HG03039 (cell line): Measurements from ENCODE around the gene DPEP1.
"Not testable (repeated sequence)": the region's sequence is repeated elsewhere in the genome, so short reads cannot be mapped to it uniquely, and the experiment has no call there.

Experiments used
- ATAC-seq: cut with Tn5 transposase; IDR thresholded peaks from one replicate; pipeline ENCODE4 v1.9.1; 2021; ENCODE audit warnings: mild to moderate bottlenecking, moderate library complexity; ENCODE audit not compliant: unreplicated experiment

DPEP1 gene

DNA sequence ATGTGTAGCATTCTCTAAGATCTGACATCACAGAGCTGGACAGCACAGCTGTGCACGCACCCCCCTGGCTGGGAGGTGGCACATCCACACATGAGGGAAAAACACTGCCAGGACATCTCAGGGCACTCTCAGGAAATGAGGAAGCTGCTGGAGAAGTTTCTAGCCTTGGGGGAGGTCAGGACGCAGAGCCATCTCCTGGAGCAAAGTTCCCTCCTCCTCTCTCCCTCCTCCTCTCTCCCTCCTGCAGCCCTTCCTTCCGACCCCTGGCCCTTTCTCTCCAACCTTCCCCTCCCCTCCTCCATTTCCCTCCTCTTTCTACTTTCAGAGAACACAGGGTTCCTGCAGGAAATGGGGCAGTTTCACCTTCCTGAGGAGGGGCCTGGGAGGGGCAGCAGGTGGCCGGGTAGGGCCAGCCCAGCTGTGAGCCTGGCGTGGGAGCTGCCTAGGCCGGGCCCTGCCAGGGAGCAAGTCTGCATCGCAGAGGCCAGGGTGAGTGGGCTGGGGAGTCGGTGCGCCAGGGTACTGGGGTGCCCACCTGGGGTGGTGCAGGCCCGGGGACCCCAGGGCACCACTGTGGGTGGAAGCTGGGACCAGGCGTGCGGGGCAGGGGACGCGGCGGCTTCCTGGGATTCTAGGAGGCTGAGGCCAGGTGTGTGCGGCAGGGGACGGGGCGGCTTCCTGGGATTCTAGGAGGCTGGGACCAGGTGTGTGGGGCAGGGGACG lies at the start of gene DPEP1:
Gene DPEP1, plus strand, starts transcription at position 412 of the 723 bp plus-strand sequence. CDS start 16,769 bp downstream, outside the sequence.
- ATAC-seq = no peak

DNA sequence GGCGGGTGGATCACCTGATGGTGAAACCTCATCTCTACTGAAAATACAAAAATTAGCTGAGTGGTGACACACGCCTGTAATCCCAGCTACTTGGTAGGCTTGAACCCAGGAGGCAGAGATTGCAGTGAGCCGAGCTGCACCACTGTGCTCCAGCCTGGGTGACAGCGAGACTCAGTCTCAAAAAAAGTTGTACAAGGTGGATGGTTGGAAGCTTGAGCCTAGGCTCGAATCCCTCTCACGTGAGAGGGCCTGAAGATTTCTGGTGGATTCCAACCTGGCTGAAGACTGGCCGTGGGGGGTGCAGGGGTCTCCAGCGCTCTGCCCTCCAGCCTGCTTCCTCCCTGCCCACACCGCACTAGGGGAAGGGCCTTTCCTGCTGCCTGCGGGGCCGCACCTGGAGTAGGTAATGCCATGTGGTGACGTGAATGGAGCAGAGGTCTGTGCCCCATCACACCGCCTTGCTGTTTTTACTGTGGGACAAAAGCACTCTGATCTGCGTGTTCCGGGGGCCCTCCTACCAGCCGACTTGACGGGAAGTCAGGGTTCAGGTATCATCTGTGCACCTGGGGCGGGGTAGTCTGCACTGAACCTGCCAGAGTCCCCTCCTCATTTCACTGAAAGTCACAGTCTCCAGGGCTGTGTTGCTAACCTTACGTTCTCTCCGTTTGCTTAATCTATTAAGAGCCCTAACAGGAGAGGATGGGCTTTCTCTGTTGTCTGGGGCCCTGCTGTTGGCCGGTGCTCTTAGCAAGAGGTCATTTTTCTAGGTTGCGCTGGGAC lies 48.8 kb upstream of the DPEP1 start:
- no peak for ATAC-seq

DNA sequence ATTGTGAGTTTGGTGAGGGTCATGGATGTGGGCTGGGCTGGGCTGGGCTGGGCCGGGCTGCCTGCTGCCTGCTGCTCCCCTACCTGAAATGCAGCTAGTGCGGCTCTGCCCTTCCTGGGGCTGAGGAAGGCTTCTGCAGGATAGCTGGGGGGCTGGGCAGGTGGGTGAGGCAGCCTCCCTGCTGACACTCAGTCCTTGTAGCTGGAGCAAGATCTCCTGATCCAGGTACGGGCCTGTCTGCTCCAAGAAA lies 48.3 kb upstream of the DPEP1 start:
- ATAC-seq = no peak

DNA sequence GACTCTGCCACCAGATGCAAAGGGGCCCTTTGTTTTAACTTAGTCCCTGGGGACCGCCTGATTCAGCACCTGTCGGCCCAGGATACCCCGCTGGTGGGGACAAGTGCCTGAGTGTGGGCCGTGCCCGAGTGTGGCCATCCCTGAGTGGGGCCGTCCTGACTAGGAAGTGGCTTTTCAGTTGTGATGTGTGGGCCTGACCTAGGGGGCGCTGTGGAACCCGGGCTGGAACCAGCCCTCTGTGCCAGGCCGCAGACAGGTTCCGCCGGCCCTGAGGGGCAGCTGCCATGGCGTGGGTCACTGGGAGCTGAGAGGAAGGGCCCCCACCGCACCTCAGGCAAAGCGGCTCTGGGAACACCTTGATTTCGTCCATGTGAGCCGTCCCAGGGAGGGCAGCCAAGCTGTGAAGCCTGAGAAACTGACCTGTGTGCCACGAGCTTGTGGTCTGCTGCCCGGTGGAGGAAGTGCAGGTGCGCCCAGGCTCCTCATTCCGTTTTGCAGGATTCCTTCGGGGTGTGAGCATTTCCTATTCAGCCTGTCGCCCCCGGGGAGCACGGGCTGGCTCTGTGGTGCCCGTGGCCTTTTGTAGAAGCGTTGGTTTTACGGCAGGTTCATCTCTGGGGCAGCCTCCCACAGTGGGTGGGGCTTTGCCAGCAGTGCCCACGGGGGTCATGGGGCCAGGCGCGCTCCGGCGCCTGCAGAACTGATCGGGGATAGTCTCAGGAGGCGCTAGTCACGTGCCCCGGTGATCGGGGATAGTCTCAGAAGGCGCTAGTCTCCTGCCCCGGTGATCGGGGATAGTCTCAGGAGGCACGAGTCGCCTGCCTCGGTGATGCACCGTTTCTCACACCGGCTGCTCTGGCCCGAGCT lies 47.7 kb upstream of the DPEP1 start:
- no peak for ATAC-seq

DNA sequence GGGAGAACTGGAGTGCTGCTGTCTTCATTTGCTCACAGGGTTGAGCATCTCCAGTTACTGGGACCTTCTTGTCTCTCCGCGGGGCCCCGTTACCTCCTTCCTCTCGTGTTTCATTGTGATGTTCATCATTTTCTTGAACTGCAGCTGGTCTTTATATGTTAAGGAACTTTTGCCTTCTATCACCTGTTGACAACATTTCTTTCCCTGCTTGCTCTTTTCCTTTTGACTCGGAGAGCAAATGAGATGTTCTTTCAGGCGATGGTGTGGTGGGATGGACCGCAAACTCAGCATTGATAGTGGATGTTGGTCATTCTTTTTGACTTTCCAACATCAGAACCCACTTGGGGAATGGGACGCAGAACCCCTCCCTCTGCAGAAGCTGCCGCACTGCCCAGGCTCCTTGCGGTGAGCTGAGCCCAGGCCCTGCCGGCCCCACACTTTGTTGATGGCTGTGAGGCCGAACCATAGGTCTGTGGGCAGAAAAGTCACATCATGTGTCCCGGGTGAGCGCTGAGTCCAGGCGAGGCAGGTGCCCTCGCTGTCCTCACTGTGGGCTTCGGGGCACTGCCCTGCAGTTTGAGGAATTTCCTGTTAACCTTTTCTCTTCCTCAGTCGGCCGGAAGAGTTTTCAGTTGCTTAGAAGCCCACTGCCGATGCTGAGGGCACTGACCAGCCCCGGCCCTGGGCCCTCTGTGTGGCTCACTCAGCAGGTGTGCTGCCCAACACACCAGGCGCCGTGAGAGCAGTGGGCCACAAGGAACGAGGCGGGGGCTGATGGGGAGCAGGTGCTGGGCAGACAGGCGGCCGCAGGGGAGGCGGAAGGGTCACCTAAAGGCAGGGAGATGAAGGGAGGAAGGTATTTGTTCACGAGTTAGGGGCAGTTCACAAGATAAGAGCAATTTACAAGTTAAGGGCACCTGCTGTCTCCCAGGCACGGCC lies 45.5 kb upstream of the DPEP1 start:
- no peak for ATAC-seq

DNA sequence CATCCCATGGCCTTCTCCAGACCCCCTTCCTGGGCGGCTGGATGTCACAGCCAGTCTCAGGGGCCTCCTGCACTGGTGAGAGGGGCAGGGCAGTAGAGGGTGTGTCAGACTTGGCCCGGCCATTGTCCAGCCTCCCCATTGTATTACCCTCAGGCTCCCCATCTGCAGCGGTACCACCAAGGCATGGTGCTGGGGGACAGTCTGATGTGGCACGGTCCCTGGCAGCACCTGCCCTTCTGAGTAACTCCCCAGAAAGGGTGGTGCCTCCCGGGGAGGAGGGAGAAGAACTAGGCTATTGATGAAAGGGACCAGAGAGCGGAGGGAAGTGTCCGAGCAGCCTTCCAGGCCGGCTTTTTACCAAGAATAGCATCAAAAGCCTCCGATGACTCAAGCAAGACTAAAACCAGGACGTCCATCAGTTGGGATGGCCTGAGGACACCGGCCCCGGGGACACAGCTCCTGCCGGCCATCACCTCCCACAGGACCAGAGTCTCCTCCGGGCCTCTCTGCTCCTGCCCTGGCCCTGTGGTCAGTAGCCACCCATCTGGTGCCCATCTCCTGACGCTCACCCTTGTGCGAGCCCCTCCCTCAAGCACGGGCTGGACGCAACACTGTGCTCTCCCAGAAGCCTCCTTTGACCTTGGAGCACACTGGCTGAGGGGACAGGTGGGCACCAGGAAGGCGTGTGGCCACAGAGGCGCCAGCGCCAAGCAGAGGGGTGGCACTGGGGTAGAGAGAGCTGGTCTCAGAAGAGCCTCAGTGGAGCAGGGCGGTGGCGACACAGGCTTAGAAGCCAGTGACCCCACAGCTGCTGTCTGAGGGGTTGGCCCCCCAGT lies 43.7 kb upstream of the DPEP1 start:
- ATAC-seq = no peak

DNA sequence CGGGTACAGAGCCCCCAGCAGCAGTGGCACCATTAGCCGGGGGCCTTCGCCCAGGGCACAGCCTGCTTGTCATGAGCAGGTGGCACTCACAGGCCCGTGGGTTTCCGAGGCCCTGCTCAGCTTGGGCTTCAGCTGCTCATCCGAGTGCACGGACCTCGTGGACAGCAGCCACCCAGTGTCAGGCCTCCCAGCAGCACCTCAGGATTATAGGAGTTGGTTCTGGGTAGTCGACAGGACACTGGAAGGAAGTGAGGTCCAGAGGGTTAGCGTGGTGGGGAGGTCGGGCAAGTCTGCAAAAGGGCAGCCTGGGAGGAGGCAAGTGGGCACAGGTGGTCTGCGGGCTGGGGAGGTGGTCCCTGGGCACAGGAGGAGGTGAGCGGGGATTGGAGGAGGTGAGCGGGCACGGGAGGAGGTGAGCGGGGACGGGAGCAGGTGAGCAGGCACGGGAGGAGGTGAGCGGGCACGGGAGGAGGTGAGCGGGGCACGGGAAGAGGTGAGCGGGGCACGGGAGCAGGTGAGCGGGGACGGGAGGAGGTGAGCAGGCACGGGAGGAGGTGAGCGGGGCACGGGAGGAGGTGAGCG lies 43.0 kb upstream of the DPEP1 start:
- no peak for ATAC-seq

DNA sequence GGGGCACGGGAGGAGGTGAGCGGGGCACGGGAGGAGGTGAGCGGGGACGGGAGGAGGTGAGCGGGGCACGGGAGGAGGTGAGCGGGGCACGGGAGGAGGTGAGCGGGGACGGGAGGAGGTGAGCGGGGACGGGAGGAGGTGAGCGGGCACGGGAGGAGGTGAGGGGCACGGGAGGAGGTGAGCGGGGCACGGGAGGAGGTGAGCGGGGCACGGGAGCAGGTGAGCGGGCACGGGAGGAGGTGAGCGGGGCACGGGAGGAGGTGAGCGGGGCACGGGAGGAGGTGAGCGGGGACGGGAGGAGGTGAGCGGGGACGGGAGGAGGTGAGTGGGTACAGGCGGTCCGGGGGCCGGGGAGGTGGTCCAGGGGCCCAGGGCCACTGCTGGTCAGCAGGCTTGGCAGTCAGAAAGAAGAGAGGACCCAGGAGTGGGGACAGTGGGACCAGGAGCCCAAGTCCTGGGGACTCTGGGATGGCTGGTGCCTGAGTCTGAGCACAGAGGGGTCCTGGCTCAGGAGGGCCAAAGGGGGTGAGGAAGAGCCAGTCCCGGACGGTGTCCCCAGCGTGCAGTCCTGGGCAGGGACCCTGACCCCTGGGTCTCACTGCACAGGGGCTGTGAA lies 42.4 kb upstream of the DPEP1 start:
- ATAC-seq = not testable (repeated sequence)

DNA sequence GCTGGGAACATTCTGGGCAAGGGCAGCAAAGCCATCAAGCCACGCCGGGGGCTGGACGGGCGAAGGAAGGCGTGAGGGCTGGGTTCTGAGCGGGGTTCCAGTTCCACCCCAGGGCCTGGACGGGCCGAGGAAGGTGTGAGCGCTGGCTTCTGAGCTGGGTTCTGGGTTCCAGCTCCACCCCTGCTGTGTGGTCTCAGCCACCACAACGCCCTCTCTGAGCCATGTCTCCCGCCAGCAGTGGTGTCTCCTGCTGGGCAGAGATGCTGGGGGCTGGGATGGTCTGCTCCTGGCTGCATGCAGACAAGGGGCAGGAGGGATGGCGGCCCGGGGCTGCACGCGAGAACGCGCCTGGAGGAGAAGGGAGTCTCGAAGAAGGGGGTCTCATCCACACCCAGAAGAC lies 41.8 kb upstream of the DPEP1 start:
- no peak for ATAC-seq

DNA sequence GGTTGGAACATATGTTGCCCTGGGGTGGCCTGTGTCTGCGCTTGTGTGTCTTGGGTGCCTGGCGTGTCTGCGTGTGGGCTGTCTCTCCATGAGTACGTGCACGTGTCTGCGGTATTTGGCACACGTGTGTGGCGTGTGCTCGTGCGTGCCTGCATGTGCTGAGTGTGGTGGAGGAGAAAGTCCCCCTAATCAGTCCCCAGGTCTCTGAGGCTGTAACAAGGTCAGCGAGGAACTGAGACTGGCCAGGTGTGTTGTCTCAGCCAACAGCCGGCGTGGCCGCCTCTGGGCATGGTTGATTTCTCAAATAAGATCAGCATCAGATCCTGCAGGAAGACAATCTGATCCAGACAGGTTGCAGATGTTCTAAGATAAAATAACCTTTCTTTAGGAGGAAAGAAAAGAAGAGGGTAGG lies 41.4 kb upstream of the DPEP1 start:
- no peak for ATAC-seq

DNA sequence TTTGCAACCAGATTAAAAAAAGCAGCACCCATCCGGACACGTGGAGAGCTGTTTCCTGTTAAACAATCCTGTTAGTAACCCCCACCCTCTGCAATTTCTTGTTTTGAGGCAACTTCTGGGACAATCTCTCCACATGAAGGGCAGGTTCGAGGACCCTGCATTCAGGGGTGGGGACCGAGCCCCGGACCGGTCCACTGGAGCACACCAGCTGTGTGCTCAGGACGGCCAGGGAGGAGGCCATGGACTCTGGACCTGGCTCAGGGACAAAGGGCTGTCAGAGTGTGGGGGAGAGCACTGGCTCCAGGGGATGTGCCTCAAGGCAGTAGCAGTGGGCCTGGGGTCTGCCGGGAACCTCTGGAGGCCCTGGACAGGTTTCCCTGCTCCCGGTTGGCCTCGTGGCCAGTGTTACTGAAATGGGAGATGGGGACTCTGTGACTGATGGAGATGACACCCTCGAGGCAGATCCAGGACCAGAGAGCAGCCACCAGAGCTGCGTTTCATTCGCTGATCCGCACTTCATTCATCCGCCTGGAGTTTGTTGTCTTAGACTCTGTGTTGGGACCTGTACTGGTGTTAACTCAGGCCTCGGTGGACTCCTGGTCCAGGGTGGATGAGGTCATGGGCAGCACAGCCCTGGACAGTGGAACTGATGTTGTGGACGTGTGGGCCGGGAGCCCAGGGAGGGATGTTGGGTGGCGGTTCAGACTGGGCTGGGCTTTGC lies 40.8 kb upstream of the DPEP1 start:
- ATAC-seq = no peak

DNA sequence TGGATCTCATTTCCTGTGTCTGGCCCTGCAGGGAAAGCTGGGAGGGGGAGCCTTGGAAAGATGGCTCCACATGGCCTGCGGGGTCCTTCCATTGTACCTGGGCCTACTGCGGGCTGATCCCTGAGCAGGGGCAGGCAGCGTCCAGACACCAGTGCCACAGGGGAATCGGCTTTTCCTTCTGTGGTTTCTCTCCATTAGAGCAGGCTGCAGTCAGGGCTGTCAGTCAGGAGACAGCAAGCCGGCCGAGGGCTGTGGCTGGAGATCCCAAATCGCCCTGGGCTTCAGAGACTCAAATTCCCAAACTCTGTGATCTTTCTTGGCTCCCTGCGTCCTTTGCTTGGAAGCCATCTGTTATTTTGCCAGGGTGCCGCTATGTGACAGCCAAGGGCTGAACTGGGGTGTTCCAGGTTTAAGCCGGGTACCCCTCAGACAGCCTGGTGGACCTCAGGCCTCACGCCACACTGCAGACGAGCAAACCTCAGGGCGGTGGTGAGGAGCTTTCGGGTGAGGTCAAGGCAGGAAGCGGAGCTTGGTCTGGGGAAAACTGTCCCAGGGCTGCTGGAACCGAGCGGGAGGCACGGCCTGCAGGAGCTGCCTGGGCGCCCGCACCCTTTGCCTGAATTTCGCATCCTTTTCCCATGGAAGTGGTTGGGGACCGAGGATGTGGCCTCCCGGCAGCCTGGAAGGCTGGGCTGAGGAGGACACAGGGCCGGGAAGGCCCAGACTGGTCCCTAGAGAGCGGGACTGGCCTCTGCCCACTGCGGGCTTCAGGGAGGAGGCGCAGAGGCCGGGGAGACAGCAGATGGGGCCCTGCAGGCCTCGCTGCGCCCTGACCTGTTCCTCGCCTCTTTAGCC lies 39.4 kb upstream of the DPEP1 start:
- ATAC-seq = no peak

DNA sequence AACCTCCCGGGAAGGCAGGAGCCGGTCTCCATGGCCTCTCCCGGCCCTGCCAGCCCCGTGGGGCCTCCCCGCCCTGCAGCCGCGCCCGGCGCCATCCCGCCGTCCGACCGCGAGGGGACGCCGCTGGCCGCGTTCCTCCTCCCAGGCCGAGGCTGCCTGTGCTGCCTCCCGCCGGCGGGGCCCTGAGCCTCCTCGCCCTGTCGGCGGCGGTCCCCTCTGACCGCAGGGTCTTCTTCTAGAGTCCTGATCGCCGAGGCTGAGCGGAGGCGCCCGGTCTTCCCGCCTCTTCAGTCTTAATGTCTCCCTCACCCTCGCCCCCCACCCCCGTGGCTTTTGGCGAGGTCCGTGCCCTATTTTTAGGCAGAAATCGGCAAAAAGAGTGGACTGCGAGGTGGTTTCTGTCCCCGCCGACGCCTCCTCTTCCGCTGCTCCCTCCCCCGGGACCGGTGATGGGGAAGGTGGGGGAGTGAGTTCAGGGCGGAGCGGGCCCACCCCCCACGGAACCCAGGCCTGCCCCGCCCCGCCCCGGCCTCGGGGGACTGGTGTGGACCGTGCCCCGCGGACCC lies 38.7 kb upstream of the DPEP1 start:
- no peak for ATAC-seq

DNA sequence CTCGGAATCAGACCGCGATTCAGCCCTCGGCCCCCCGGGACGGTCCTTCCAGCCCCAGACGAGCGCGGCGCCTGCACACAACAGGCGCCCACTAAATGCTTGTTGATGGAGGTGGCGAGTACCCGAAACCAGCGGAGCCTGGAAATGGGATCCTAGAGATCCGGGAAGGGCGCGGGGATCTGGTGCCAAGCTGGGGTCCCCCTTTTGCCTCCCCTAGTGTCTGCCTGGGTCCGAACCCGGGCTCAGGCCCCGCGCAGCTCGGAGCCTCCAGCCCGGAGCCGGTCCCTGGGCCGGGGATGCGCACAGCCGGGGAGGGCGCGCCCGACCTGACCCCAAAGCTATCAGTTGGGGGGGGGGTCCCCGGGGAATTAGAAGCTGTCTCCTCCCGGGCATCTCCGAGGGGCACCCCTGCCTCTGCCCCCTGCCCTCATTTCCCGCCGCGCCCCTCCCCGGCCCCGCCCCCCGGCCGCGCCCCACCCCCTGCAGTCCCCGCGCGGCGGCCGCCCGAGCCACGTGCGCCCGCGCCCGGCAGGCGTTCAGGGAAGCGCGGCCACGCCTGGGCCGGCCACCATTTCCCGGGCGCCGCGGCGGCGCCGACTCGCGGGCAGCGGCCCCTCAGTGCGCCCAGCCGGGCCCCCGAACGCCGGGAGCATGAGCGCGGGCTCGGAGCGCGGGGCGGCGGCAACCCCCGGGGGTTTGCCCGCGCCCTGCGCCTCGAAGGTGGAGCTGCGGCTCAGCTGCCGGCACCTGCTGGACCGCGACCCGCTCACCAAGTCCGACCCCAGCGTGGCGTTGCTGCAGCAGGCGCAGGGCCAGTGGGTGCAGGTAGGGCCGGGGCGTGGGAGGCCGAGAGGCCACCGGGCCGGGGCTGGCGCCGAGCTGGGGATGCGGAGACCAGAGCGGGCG lies 37.9 kb upstream of the DPEP1 start, which contains the start of gene CPNE7:
Gene CPNE7, plus strand, starts transcription at position 512 of the 906 bp plus-strand sequence. Its CDS starts 140 bp downstream, at position 652.
- no peak for ATAC-seq

DNA sequence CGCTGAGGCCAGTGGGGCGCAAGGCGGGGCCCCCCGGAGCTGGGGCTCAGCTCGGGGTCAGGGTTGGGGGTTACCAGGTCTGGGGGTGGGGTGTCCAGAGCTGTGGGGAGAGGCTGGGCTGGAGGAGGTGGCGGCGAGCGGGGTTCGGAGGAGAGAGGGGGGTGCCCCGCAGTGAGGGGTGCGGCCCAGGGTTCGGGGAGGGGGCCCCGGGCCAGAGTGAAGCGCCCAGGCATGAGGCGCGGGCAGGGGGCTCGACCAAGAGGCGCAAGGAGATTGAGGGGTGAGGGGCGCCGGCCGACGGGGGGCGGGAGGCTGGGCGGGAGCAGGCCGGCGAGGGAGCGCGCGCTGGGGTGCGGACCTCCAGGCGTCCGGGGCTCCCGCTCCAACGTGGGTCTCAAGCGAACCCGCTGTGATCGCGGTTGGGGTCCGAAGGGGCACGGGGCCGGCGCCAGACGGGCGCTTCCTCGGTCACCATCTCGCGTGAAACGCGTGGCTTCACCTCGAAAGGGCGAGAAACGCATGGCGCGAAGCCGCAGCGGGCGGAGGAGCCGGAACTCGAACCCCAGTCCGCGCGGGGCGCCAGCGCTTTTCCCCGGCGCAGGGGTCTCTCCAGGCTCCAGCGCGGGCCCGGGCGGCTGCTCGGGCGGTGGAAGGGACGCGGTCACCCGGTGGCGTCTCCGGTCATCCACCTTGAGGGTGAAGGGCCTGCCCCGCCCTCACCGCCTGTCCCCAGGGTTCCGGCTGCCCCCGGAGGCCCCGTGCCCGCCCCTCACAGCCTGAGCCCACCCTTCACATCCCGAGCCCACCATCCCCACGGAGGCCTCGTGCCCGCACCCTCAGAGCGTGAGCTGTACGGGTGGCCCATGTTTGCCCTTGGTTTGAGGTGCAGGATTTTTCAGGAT lies 37.0 kb upstream of the DPEP1 start:
- no peak for ATAC-seq
